HG02610 (cell line): ENCODE measurements around the gene TSPEAR.
"Not testable (repeated sequence)": the region's sequence is repeated elsewhere in the genome, so short reads cannot be mapped to it uniquely, and the experiment has no call there.

Experiments
- ATAC-seq: cut with Tn5 transposase; IDR thresholded peaks from one replicate; pipeline ENCODE4 v1.9.1; 2021; ENCODE audit warnings: mild to moderate bottlenecking, moderate library complexity; ENCODE audit not compliant: unreplicated experiment

TSPEAR gene

GRCh38 chr21:44703731-44704635 lies 7.4 kb downstream of the TSPEAR start:
- no peak for ATAC-seq

DNA sequence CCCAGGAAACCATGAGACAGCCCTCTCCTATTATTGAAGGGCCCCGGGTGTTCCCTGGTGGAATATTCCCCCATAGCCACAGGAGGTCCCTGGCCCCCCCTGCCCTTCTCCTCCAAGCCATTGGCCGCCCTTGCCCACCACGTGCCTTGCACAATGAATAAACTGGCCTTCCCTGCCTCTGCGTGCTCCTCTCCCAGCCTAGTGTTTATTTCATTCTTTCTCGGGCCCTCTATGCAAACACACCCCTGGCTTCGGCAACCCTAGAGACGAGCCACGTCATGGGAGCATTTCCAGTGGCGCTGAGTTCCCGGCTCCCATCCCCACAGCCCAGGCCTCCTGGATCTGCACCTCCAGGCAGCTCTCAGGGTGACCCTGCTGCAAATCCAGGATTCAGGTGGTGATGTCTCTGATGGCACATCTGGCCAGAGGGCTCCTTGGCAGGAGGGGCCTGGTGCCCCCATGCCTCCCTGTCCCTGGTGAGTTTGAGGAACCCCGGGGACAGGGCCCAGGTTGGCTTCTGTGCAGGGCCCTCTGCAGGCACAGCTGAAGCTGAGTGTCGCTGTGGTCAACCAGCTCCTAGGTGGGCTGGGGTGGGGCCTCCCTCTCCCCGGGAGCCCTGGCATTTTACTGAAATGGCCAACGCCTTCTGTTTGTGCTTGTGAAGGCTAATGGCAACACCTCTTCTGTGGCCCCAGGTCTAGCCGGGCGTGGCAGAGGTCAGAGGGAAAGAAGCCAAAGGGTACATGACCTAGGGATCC lies 8.2 kb downstream of the TSPEAR start:
- ATAC-seq = no peak

- ATAC-seq = no peak
These were observed 9.0 kb downstream of the TSPEAR start for GRCh38 chr21:44702111-44702972.

DNA sequence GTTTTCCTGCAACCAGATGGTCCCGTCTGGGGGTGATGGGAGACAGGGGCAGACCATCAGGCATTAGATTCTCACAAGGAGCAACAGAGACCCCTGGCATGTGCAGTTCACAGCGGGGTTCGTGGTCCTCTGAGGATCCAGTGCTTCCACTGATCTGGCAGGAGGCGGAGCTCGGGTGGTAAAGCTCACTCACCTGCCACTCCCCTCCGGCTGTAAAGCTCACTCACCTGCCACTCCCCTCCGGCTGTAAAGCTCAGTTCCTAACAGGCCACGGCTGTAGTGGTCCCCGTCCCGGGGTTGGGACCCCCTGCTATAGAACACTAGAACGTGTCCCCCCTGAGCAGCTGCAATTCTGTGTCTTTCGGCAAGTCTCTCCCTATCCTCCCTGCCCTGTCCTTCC lies 9.8 kb downstream of the TSPEAR start:
- no peak for ATAC-seq

GRCh38 chr21:44701023-44701400 lies 10.4 kb downstream of the TSPEAR start:
- ATAC-seq = no peak

DNA sequence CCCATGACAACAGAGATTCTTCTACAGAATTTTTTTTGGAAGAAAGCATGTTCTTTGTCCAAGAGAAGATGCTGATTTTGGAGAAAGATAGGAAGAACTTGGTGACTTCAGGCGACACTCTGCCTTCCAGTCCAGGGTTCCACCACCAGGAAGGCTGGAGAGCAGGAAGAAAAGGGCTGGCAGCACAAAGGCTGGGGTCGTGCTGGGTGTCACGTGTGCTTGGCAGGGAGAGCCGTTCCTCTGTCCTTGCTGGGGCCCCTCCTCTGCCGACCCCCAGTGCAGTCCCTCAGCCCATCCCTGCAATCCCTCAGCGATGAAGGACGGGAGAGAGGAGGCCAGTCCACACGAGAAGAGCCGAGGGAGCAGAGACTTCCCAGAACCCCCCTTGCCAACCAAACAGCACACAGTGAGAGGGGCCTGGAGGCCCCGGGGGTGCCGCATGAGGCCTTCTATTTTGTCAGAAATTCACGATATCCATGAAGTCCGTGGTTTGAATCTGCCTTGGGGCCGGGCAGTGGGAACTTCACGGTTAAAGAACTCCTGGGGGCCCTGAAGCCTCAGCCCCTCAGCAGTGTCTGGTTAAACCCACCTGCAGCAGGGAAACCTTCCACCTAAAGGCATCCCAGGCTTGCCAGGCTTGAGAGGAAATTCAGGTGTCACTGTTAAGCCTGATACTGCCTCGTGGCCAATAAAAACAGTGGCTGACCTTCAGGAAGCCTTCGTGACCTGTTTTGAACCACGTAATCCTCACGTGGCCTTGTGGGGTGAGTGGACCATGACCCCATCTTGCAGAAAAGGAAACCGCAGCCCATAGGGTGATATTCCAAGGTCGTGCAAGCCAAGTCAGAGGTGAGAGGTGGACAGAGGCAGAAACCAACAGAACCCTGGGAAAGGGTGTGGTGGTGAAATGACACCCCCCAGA lies 11.0 kb downstream of the TSPEAR start:
- ATAC-seq = no peak

GRCh38 chr21:44699502-44700001 lies 11.8 kb downstream of the TSPEAR start:
- ATAC-seq = no peak

- no peak for ATAC-seq
These were observed 13.3 kb downstream of the TSPEAR start for GRCh38 chr21:44697811-44698734.

DNA sequence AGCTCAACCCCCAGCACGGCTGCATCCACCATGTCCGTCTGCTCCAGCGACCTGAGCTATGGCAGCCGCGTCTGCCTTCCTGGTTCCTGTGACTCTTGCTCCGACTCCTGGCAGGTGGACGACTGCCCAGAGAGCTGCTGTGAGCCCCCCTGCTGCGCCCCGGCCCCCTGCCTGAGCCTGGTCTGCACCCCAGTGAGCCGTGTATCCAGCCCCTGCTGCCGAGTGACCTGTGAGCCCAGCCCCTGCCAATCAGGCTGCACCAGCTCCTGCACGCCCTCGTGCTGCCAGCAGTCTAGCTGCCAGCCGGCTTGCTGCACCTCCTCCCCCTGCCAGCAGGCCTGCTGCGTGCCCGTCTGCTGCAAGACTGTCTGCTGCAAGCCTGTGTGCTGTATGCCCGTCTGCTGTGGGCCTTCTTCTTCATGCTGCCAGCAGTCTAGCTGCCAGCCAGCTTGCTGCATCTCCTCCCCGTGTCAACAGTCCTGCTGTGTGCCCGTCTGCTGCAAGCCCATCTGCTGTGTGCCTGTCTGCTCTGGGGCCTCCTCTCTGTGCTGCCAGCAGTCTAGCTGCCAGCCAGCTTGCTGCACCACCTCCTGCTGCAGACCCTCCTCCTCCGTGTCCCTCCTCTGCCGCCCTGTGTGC lies 14.1 kb downstream of the TSPEAR start, which contains the start of gene KRTAP10-12:
Gene KRTAP10-12, plus strand, starts transcription at position 1 of the 639 bp plus-strand sequence. Its CDS starts 30 bp downstream, at position 31.
- ATAC-seq = not testable (repeated sequence)

DNA sequence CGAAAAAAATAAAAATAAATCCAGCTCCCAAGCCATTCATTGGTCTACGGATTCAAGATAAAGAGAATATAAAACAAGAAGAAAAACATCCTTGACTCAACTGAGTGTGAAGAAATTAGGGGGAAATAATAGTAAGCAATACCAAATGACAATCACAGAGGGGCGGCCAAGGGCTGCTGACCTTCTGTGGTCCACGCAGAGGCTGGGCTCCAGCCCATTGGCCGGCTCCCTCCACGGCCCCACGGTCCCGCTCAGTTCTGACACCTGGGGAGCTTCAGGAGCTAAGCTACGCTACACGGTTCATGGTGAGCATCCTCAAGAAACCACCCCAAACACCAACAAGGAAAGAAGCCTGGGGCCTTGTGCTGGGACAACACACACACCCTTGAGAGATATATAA lies 14.8 kb downstream of the TSPEAR start:
- no peak for ATAC-seq

GRCh38 chr21:44695641-44696040 lies 15.7 kb downstream of the TSPEAR start:
- ATAC-seq = no peak

GRCh38 chr21:44695184-44695583 lies 16.2 kb downstream of the TSPEAR start:
- ATAC-seq = no peak

DNA sequence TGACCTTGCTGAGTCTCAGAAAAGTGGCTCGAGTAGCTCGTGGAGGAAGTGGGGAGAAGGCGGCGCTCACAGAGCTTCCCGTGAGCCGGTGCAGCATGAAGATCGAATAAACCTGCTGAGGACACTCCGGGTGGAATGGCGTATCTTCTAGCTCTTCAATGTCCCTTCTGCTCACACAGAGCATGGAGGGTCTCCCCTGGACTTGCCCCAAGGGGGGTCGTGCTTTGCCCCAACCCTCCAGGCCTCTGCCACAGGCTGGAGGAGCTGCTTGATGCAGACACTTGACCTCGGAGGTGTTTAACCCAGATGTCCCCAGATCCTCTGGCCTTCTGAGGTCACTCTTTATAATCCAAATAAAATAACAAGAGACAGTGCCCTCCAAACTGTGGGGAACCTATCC lies 16.6 kb downstream of the TSPEAR start:
- no peak for ATAC-seq

DNA sequence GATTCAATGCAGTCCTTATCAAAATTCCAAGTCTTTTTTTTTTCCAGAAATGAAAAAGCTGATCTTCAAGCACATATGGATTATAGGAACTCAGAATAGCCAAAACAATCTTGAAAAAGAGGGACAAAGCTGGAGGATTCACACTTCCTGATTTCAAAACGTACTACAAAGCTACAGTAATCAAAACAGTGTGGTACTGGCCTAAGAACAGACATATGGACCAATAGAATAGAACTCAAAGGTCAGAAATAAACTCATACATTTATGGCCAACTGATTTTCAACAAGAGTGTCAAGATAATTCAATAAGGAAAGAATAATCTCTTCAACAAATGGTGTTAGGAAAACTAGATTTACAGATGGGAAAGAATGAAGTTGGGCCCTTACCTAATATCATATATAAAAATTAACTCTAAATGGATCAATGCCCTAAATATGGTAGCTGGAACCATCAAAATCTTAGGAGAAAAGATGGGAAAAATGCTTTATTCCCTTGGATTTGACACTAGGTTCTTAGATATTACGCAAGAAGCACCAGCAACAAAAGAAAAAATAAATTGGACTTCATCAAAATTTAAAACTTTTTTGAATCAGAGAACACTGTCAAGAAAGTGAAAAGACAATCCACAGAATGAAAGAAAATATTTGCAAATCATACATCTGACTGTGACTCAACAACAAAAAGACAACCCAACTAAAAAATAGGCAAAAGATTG lies 18.4 kb downstream of the TSPEAR start:
- no peak for ATAC-seq

- no peak for ATAC-seq
These were observed 19.7 kb downstream of the TSPEAR start for GRCh38 chr21:44691686-44692085.

DNA sequence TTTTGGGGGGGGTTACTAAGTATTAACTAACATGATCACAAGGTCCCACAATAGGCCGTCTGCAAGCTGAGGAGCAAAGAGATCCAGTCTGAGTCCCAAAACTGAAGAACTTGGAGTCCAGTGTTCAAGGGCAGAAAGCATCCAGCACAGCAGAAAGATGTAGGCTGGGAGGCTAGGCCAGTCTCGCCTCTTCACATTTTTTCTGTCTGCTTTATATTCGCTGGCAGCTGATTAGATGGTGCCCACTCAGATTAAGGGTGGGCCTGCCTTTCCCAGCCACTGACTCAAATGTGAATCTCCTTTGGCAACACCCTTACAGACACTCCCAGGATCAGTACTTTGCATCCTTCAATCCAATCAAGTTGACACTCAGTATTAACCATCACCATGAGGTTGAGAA lies 21.6 kb downstream of the TSPEAR start:
- not testable (repeated sequence) for ATAC-seq

- ATAC-seq = no peak
These were observed 23.7 kb downstream of the TSPEAR start for GRCh38 chr21:44687671-44688070.
